Stomach (tissue), 4 donors: Measurements from ENCODE around the gene PDPN.

Source experiments
- EP300 ChIP-seq: sonication (generic); formaldehyde crosslinking; IDR thresholded peaks from one replicate; pipeline ENCODE4 v1.6.1; 2017; ENCODE audit warnings: antibody characterized with exemption
- POLR2A ChIP-seq, 4 donors: fragments of 450-650 bp; IDR thresholded peaks; one replicate each; pipeline ENCODE4 v1.6.1; 2016; ENCODE audit warnings: antibody characterized with exemption in 4 of 4, control low read depth in 2 of 4, mild to moderate bottlenecking in 1 of 4, moderate library complexity in 1 of 4
- POLR2AphosphoS5 ChIP-seq, 3 donors: sonication (generic); formaldehyde crosslinking; IDR thresholded peaks; one replicate each; pipeline ENCODE4 v1.6.1; 2016; ENCODE audit warnings: antibody characterized with exemption in 3 of 3
- TF ChIP-seq, protein P1 (sequence below), 7 experiments: fragments of 450-650 bp in 4 of 7; fragments of 200-600 bp in 3 of 7; sonication (generic) in 3 of 7; IDR thresholded peaks; one replicate each; pipeline ENCODE4 v1.5.1; 2016 to 2019; ENCODE audit warnings: antibody characterized with exemption in 7 of 7, control low read depth in 2 of 7, mild to moderate bottlenecking in 1 of 7

DNA sequence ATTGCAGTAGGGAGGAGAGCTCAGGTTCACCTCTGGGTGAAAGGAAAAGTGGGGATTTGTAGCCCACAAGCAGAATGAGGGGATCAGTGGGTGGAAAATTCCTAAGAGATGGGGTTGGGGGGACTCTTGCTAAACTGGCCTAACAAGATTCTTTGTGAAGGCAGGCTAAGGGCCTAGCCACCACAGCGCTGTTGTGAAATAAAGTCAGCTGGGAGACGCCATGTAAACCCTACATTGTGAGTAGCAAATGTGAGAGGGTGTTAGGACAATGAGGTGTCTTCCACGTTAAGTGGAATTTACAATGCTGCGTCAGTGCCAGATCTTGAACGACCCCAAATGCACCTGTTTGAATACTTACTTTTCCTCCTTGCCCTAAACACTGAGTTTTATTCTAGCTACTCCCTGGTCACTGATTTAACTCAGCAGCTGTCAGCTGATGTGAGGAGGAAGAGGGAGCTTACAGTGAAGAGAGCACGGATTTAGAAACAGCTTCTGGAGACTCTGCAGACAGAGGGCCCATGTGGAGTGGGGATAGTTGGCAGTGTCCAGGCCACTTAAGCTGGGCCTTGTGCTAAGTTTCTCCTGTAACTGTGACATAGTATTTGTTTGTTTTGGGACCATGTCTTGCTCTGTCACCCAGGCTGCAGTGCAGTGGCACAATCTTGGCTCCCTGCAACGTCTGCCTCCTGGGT, 17.3 kb downstream of the PDPN start:
- TF ChIP-seq POLR2A (IDR thresholded peaks at IDR 0.05), result no peak
- TF ChIP-seq, protein P1, sequence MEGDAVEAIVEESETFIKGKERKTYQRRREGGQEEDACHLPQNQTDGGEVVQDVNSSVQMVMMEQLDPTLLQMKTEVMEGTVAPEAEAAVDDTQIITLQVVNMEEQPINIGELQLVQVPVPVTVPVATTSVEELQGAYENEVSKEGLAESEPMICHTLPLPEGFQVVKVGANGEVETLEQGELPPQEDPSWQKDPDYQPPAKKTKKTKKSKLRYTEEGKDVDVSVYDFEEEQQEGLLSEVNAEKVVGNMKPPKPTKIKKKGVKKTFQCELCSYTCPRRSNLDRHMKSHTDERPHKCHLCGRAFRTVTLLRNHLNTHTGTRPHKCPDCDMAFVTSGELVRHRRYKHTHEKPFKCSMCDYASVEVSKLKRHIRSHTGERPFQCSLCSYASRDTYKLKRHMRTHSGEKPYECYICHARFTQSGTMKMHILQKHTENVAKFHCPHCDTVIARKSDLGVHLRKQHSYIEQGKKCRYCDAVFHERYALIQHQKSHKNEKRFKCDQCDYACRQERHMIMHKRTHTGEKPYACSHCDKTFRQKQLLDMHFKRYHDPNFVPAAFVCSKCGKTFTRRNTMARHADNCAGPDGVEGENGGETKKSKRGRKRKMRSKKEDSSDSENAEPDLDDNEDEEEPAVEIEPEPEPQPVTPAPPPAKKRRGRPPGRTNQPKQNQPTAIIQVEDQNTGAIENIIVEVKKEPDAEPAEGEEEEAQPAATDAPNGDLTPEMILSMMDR (IDR thresholded peaks at IDR 0.05), result no peak
- TF ChIP-seq POLR2AphosphoS5 (IDR thresholded peaks at IDR 0.05), result no peak
- TF ChIP-seq EP300, result no peak
